Measurements from ENCODE around the gene OLFM2. TPM values are rescaled to one million over a fixed set of nuclear protein-coding genes. Genes with fewer than 3 reads are reported as not detected.

Gene OLFM2
- total RNA-seq, 1 experiment from 2014 or later, result 75.6 TPM

- Mint-ChIP-seq H3K9me3 (no peaks in the 10 kb centered on the region), H3K4me3 (no peak overlapping the region), H3K36me3 (ENCODE audit: insufficient read depth in 1 of 3, low read depth in 3 of 3) (peaks cover 19 to 57% (median 50%) of the 10 kb centered on the region in 3 experiments; a peak in 6 of 7 replicates), H3K27me3 (ENCODE audit: low read depth) (no peaks in the 10 kb centered on the region), H3K4me1 (peaks cover under 1 to 3% of the 10 kb centered on the region in 2 experiments), H3K27ac (no peak overlapping the region)
- no peaks in the 10 kb centered on the region for H3K23me2 ChIP-seq (ENCODE audit: insufficient read length, low read depth, low read length, poor library complexity, severe bottlenecking)
- no peak overlapping the region for H3K9ac ChIP-seq (ENCODE audit: extremely low read depth, insufficient read length, low read length)
- no peak overlapping the region for H2BK15ac ChIP-seq (ENCODE audit: low read depth, low read length)
- no peaks in the 10 kb centered on the region for H3K27me3 ChIP-seq (ENCODE audit: insufficient read depth, low read length)
- no peak overlapping the region for H3K23ac ChIP-seq (ENCODE audit: insufficient read length, low read depth, low read length)
- no peak for TF ChIP-seq CTCF (conservative IDR thresholded peaks at IDR 0.05)
- H2BK20ac ChIP-seq (ENCODE audit: low read depth, low read length, poor library complexity, severe bottlenecking), result no peak overlapping the region
- no peak overlapping the region for H4K91ac ChIP-seq (ENCODE audit: insufficient read length, low read depth, low read length)
- no peaks in the 10 kb centered on the region for H3K79me2 ChIP-seq (ENCODE audit: insufficient read depth, low read length)
- H2AFZ ChIP-seq (ENCODE audit: low read length), result no peak overlapping the region
- no peak overlapping the region for H2BK5ac ChIP-seq (ENCODE audit: insufficient read length, low read length)
- no peak overlapping the region for H3K4ac ChIP-seq (ENCODE audit: low read depth, low read length)
- no peak overlapping the region for H3K18ac ChIP-seq (ENCODE audit: insufficient read length, low read depth, low read length)
- H4K20me1 ChIP-seq (ENCODE audit: control insufficient read depth, insufficient read depth, insufficient read length), result no peaks in the 10 kb centered on the region
- no peak overlapping the region for H2AK5ac ChIP-seq (ENCODE audit: insufficient read length, low read length)
- no CpG with 5 or more reads among the region's 13 CpGs for WGBS (ENCODE audit: extremely low coverage, insufficient read length, low lambda C conversion rate)
- H3K4me1 ChIP-seq (ENCODE audit: insufficient read depth, low read length), result no peaks in the 10 kb centered on the region
- no peak overlapping the region for H3K56ac ChIP-seq (ENCODE audit: insufficient read length, low read depth, low read length)
- H3K14ac ChIP-seq (ENCODE audit: insufficient read depth, low read length), result no peak overlapping the region
- H2BK12ac ChIP-seq (ENCODE audit: insufficient read length, low read depth, low read length), result no peak overlapping the region
- H3K79me1 ChIP-seq (ENCODE audit: insufficient read depth, low read depth, low read length, poor library complexity, severe bottlenecking), result no peaks in the 10 kb centered on the region
- no peak overlapping the region for H4K5ac ChIP-seq (ENCODE audit: insufficient read length, low read depth, low read length)
- H3K27ac ChIP-seq (ENCODE audit: insufficient read length, low read depth, low read length), result no peak overlapping the region
- no peak for DNase-seq
- H3T11ph ChIP-seq (ENCODE audit: low read length), result no peak overlapping the region
- H4K8ac ChIP-seq (replicated peaks; ENCODE audit: insufficient read length, low read depth, low read length), result no peak overlapping the region
- H3K9me3 ChIP-seq (ENCODE audit: control insufficient read depth, low read depth, low read length), result no peaks in the 10 kb centered on the region
- H2BK120ac ChIP-seq (ENCODE audit: low read depth, low read length, poor library complexity, severe bottlenecking), result no peak overlapping the region
- H3K4me2 ChIP-seq (ENCODE audit: insufficient read depth, insufficient read length, low read length), result no peak overlapping the region
These were observed 79.1 kb downstream of the OLFM2 start for GRCh38 chr19:9857076-9857721.
